GM10248 (cell line): Measurements from ENCODE around the gene ANXA2.

ENCODE experiments used
- CTCF ChIA-PET: fragments of 300-600 bp; sonication (Branson Sonifier 250); formaldehyde crosslinking; extraction: SDS; loops from one replicate; lab custom pipeline; 2021; ENCODE audit warnings: antibody characterized with exemption; lab: Yijun Ruan, JAX
- POLR2A ChIA-PET: fragments of 350-650 bp; sonication (Branson Sonifier 250); formaldehyde crosslinking; extraction: SDS; loops from one replicate; lab custom pipeline; 2020; ENCODE audit warnings: antibody characterized with exemption; lab: Yijun Ruan, JAX
- DNase-seq: peaks from one replicate; pipeline ENCODE4 v3.0.0; 2012; ENCODE audit errors: extremely low spot score
- CTCF ChIP-seq: IDR thresholded peaks from 2 replicates; pipeline ENCODE4 v1.5.1; 2012; ENCODE audit warnings: mild to moderate bottlenecking, low read depth; ENCODE audit errors: extremely low read depth, missing control alignments, control extremely low read depth

The ANXA2 gene

GRCh38 chr15:60299452-60300047 is 98.2 kb downstream of the ANXA2 start:
- ChIA-PET CTCF (interaction anchor here (1.3 kb wide), 1 partner anchor 16 kb away, joined by 4 read pairs; no protein-coding TSS in a partner anchor), POLR2A (no interaction called here)
- no peak for TF ChIP-seq CTCF
- no peak for DNase-seq
